ENCODE measurements around the gene SYT1.

Gene SYT1

DNA sequence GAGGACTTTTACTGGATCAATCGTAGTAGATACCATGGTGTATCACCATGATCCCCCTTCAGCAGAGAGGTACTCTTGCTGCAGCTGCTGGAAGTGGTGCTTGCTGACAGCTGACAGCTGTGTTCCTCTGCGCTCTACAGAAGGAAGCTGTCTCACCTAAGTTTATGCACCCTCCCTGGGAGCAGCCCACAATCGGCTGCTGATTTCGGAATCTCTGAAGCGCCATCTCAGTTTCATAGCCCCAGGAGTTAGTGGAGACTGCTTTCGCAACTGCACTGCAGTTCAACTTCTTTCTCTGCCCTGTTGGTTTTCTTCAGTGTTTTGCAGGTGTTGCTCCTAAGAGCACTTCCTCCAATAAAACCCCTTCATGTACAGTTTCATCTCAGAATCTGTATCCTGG, 588.3 kb downstream of the SYT1 start:
- Histone ChIP-seq H3K27me3 (ENCODE audit: control insufficient read depth, insufficient read depth, low read length, poor library complexity, severe bottlenecking) (no peaks in the 10 kb centered on the region), H3K36me3 (ENCODE audit: control insufficient read depth, insufficient read depth, low read length) (no peaks in the 10 kb centered on the region), H3K4me1 (ENCODE audit: control insufficient read depth, insufficient read depth, low read length) (no peaks in the 10 kb centered on the region), H3K27ac (ENCODE audit: insufficient read depth, low read depth, low read length, poor library complexity, severe bottlenecking) (no peak overlapping the region), H3K4me3 (ENCODE audit: insufficient read depth, low read depth, low read length) (no peak overlapping the region), H3K9me3 (ENCODE audit: control insufficient read depth, low read length) (no peaks in the 10 kb centered on the region)
- WGBS, 2 experiments, result 93 to 95% methylated on average over 6 of the region's 6 CpGs

DNA sequence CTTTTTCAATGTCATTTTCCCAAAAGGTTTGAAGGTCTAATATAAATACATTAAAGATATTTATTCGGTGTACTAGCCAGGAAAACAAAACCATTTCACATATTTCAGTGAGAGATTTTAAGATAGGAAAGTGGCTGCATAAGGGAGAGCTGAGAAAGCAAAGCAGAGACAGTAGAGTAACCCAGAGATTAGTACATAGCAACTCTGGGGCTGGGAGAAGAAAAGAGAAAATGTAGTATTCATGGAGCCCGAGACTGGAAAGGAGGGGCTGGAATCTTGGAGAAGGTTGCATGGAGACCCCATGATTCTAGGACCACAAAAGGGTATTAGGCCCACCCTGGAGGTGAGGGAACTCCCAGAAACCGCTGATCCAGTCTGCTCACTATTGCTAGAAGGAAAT, 589.2 kb downstream of the SYT1 start:
- Histone ChIP-seq H3K27ac (ENCODE audit: insufficient read depth, low read depth, low read length, poor library complexity, severe bottlenecking) (no peak overlapping the region), H3K27me3 (ENCODE audit: control insufficient read depth, insufficient read depth, low read length, poor library complexity, severe bottlenecking) (no peaks in the 10 kb centered on the region), H3K36me3 (ENCODE audit: control insufficient read depth, insufficient read depth, low read length) (no peaks in the 10 kb centered on the region), H3K4me1 (ENCODE audit: control insufficient read depth, insufficient read depth, low read length) (no peaks in the 10 kb centered on the region), H3K9me3 (ENCODE audit: control insufficient read depth, low read length) (no peaks in the 10 kb centered on the region), H3K4me3 (ENCODE audit: insufficient read depth, low read depth, low read length) (no peak overlapping the region)
- WGBS, 2 experiments, result 86 to 90% methylated on average over 2 of the region's 3 CpGs

DNA sequence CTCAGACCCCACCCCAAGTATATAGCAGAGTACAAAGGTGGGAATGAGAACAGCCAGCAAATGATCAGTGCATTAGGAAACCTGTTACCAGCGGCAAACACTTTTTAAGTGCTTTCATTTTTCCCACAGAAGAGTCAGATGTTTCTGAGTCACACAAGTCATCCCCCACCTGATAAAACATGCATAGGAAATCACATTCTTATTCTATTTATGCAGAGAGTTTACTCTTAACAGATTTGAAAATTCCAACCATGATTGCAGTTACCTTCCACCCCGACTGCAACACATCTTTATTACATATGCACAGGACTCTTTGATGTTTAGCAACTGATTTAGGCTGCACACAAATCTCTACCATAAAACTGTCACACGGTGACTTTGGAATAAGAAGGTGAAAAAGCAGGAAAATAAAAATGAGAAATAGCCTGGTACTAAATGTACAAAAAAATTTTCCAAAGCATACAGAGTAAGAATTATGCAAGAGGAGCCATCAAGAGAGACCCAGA, 589.8 kb downstream of the SYT1 start:
- Histone ChIP-seq H3K27me3 (ENCODE audit: control insufficient read depth, insufficient read depth, low read length, poor library complexity, severe bottlenecking) (no peaks in the 10 kb centered on the region), H3K27ac (ENCODE audit: insufficient read depth, low read depth, low read length, poor library complexity, severe bottlenecking) (no peak overlapping the region), H3K4me1 (ENCODE audit: control insufficient read depth, insufficient read depth, low read length) (no peaks in the 10 kb centered on the region), H3K9me3 (ENCODE audit: control insufficient read depth, low read length) (no peaks in the 10 kb centered on the region), H3K4me3 (ENCODE audit: insufficient read depth, low read depth, low read length) (no peak overlapping the region), H3K36me3 (ENCODE audit: control insufficient read depth, insufficient read depth, low read length) (no peaks in the 10 kb centered on the region)
- 80 to 86% methylated on average over 2 to 3 of the region's 3 CpGs for WGBS, 2 experiments

DNA sequence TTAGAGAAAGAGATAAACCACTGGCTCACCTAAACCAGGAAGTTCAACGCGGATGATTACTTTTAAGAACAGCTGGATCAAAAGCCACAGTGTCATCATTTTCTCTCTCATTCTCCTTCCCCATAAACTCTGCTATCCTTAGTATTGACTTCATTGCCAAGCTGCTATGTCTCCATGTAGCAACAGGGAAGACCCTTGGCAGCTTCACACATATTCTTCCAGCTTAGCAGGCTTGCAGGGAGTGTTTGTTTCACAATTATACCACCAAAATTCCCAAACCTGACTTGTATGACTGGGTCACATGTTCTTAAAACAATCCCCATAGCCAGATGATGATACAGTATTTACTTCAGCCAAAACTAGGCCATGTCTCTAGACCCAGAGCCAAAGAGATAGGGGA, 590.7 kb downstream of the SYT1 start:
- Histone ChIP-seq H3K4me1 (ENCODE audit: control insufficient read depth, insufficient read depth, low read length) (no peaks in the 10 kb centered on the region), H3K27ac (ENCODE audit: insufficient read depth, low read depth, low read length, poor library complexity, severe bottlenecking) (no peak overlapping the region), H3K27me3 (ENCODE audit: control insufficient read depth, insufficient read depth, low read length, poor library complexity, severe bottlenecking) (no peaks in the 10 kb centered on the region), H3K9me3 (ENCODE audit: control insufficient read depth, low read length) (no peaks in the 10 kb centered on the region), H3K36me3 (ENCODE audit: control insufficient read depth, insufficient read depth, low read length) (no peaks in the 10 kb centered on the region), H3K4me3 (ENCODE audit: insufficient read depth, low read depth, low read length) (no peak overlapping the region)
- 88 to 94% methylated on average over 2 of the region's 2 CpGs for WGBS, 2 experiments

DNA sequence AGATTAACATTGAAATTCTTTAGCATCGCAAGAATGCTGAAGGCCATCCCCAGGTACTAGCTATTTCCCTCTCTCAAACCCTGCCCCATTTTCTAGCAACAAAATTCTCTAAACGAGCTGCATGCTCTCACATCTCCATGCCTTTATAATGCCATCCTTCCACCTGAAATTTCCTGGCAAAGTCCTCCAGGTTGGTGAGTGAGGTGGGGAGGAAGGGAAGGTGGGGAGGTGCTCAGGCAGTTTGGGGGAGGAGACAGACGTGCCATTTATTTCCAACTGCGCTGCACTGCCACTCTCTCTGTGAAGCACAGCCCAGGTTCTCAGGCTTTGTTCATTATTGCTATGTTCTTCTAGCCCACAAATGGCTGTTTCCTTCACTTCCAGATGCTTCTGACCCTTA, 617.7 kb downstream of the SYT1 start:
- H3K27ac ChIP-seq (ENCODE audit: insufficient read depth, low read depth, low read length, poor library complexity, severe bottlenecking), result no peak overlapping the region
- WGBS, 2 experiments, result 68 to 70% methylated on average over 4 of the region's 4 CpGs
- H3K27me3 ChIP-seq (ENCODE audit: control insufficient read depth, insufficient read depth, low read length, poor library complexity, severe bottlenecking), result no peaks in the 10 kb centered on the region
- no peak overlapping the region for H3K4me3 ChIP-seq (ENCODE audit: insufficient read depth, low read depth, low read length)
- peaks cover 4% of the 10 kb centered on the region for H3K4me1 ChIP-seq (ENCODE audit: control insufficient read depth, insufficient read depth, low read length)
- no peaks in the 10 kb centered on the region for H3K9me3 ChIP-seq (ENCODE audit: control insufficient read depth, low read length)
- H3K36me3 ChIP-seq (ENCODE audit: control insufficient read depth, insufficient read depth, low read length), result no peaks in the 10 kb centered on the region

DNA sequence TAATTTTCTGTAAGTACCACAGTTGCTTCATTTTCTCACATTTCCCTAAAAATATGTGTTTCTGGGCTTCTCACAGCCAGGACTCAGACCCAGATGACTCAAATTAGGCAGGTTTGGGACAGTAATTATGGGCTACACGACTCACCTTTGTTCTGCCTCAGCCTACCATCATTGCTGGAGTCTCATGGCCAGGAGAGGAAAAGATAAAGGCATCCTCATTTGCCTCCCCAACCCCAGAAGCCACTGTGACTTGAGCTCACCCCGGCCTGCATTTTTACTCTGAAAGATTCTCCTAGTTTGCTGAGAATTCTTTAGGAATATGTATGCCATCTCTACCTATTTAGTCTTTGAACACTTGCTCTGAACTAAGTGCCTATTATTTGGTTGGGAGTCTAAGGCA, 618.3 kb downstream of the SYT1 start:
- Histone ChIP-seq H3K27ac (ENCODE audit: insufficient read depth, low read depth, low read length, poor library complexity, severe bottlenecking) (no peak overlapping the region), H3K9me3 (ENCODE audit: control insufficient read depth, low read length) (no peaks in the 10 kb centered on the region), H3K4me3 (ENCODE audit: insufficient read depth, low read depth, low read length) (no peak overlapping the region), H3K27me3 (ENCODE audit: control insufficient read depth, insufficient read depth, low read length, poor library complexity, severe bottlenecking) (no peaks in the 10 kb centered on the region), H3K4me1 (ENCODE audit: control insufficient read depth, insufficient read depth, low read length) (peaks cover 4% of the 10 kb centered on the region), H3K36me3 (ENCODE audit: control insufficient read depth, insufficient read depth, low read length) (no peaks in the 10 kb centered on the region)
- WGBS, 2 experiments, result 72 to 75% methylated on average over 1 to 2 of the region's 2 CpGs

DNA sequence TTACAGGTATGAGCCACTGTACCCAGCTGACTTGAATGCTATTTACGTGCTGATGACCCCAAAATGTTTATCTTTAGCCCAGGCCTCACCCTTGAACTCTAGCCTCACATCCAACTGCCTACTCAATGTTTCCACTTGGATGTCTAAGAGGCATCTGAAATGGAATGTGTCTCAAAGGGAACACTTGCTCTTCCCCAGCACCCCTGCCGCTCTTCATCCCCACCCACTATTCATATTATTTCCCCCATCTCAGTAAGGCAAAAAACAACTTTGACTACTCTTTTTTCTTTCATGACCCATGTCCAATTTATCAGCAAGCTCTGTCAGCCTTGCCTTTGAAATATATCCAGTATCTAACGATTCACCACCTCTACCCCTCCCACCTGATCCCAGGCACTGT, 621.6 kb downstream of the SYT1 start:
- Histone ChIP-seq H3K9me3 (ENCODE audit: control insufficient read depth, low read length) (no peaks in the 10 kb centered on the region), H3K27me3 (ENCODE audit: control insufficient read depth, insufficient read depth, low read length, poor library complexity, severe bottlenecking) (no peaks in the 10 kb centered on the region), H3K4me1 (ENCODE audit: control insufficient read depth, insufficient read depth, low read length) (peaks cover 4% of the 10 kb centered on the region), H3K4me3 (ENCODE audit: insufficient read depth, low read depth, low read length) (no peak overlapping the region), H3K36me3 (ENCODE audit: control insufficient read depth, insufficient read depth, low read length) (no peaks in the 10 kb centered on the region), H3K27ac (ENCODE audit: insufficient read depth, low read depth, low read length, poor library complexity, severe bottlenecking) (no peak overlapping the region)
- 92% methylated on average over 3 of the region's 3 CpGs for WGBS, 2 experiments

DNA sequence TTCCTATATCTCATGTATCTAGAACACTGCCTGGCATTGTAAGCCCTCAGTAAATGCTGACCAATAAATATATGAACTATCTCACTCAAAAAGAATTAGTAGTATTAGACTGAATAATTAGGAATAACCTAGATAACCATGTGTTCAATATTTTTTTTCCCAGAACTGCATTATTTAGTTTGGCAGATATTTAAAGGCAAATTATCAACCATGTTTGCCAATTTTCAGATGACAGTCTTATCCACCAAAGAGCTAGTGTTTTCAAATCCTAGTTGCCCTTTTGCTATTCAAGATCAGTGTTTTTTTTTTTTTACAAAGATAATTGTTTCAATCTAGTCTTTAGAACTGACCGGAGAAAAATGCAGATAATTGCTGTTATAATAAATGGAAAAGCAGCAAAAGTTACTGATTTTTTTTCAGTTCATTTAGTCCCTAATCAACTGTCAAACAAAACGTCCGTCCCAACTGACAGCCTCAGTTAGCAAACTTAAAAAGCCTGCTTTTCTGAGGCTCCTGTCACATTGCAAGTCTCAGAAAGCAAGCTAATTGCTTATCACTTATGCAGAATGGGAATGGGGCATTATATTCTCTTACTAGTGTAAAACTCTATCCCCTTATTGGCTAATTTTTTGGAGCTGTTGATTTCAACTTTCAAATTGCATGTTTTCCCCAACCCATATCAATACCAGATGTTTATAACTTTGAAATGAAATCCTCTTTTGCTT, 623.0 kb downstream of the SYT1 start:
- no peaks in the 10 kb centered on the region for H3K36me3 ChIP-seq (ENCODE audit: control insufficient read depth, insufficient read depth, low read length)
- no peaks in the 10 kb centered on the region for H3K27me3 ChIP-seq (ENCODE audit: control insufficient read depth, insufficient read depth, low read length, poor library complexity, severe bottlenecking)
- H3K9me3 ChIP-seq (ENCODE audit: control insufficient read depth, low read length), result no peaks in the 10 kb centered on the region
- no peak overlapping the region for H3K4me3 ChIP-seq (ENCODE audit: insufficient read depth, low read depth, low read length)
- peaks cover 1% of the 10 kb centered on the region for H3K4me1 ChIP-seq (ENCODE audit: control insufficient read depth, insufficient read depth, low read length)
- no peak overlapping the region for H3K27ac ChIP-seq (ENCODE audit: insufficient read depth, low read depth, low read length, poor library complexity, severe bottlenecking)
- WGBS, 2 experiments, result 82 to 90% methylated on average over 2 to 3 of the region's 3 CpGs

Data from ectodermal cell (in vitro differentiated cells).